GM12865 (cell line): ENCODE measurements around the gene GNB1.

Source experiments
- DNase-seq: peaks from one replicate; pipeline ENCODE4 v3.0.0; 2010; ENCODE audit warnings: low read depth
- H3K4me3 ChIP-seq: 2 replicates; pipeline ENCODE4 v1.5.1; 2011; ENCODE audit warnings: mild to moderate bottlenecking, low read depth, low read length, control low read depth
- TF ChIP-seq, protein P1 (sequence below): IDR thresholded peaks from 2 replicates; pipeline ENCODE4 v1.5.1; 2011; ENCODE audit warnings: low read length, control low read depth, low read depth, inconsistent platforms; ENCODE audit not compliant: insufficient read depth; ENCODE audit errors: missing control alignments

The GNB1 gene

DNA sequence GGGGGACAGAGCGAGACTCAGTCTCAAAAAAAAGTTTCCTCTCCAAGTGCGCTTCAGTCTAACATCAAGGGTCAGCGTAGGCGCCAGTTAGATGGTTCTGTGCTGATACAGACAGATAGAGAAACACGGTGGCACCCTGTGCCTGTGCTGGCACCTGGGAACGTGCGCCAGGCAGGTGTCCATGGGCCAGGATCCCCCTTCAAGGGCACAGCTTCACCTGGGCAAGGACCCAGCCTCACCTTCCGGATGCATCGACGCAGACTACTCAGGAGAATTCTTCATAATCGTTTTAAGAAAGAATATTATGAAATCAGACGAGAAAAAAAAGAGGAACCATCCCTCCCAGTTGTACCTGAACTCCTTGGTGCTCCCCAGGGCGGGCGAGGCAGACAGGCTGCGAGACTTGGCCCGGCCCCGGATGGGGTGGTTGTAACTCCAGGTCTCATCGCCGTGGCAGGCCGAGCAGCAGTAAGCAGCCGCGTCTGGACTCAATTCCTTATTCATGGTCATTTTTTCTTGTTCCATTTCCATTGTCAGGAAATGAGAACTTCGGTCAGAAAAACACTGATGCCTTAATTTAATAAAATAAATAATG is 125.9 kb downstream of the GNB1 start:
- no peak for DNase-seq
- H3K4me3 ChIP-seq: no peak overlapping the region
- TF ChIP-seq, protein P1, sequence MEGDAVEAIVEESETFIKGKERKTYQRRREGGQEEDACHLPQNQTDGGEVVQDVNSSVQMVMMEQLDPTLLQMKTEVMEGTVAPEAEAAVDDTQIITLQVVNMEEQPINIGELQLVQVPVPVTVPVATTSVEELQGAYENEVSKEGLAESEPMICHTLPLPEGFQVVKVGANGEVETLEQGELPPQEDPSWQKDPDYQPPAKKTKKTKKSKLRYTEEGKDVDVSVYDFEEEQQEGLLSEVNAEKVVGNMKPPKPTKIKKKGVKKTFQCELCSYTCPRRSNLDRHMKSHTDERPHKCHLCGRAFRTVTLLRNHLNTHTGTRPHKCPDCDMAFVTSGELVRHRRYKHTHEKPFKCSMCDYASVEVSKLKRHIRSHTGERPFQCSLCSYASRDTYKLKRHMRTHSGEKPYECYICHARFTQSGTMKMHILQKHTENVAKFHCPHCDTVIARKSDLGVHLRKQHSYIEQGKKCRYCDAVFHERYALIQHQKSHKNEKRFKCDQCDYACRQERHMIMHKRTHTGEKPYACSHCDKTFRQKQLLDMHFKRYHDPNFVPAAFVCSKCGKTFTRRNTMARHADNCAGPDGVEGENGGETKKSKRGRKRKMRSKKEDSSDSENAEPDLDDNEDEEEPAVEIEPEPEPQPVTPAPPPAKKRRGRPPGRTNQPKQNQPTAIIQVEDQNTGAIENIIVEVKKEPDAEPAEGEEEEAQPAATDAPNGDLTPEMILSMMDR: no peak

DNA sequence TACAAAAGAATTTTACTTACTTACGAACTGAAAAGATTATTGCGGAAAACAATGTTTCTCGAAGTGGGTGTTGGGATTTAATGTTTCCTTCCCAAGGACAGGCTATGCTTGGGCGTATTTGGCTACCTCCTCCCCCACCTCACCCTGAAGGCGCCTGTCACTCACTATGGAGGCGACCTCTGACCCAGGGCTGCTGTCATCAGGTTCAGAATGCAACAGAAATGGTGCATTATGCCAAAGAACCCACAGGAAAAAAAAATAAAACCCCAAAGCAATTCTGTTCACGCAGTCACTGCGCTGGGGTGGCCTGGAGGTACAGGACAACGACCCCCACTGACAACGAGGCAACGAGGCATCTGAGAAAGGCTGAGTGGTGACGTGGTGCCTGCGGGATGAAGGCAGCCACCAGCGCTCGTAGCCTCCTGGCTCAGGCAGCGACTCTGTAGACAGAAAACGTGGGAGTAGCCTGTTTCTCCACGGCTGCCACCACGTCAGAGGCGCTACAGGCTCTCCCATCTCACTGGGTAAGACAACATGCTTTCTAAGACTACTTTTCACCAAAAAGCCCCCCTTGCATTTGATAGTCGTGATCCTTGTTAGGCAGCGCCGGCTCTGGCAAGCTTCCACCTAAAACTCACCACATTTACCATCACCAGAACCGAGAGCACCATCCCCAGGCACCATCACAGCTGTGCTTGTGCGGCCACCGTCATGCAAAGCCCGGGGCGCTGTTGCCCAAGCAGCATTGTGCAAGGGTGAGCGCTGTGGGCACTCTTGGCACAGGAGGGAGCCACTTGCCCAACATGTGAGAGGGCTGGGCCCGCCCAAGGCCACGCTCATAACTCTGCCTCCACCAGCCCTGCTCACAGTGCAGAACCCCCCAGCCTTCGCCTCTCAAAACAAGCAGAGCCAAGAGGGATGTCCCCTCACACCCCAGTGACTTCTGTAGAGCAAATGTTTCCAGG is 126.9 kb downstream of the GNB1 start:
- TF ChIP-seq, protein P1: no peak
- H3K4me3 ChIP-seq: no peak overlapping the region
- DNase-seq: no peak

DNA sequence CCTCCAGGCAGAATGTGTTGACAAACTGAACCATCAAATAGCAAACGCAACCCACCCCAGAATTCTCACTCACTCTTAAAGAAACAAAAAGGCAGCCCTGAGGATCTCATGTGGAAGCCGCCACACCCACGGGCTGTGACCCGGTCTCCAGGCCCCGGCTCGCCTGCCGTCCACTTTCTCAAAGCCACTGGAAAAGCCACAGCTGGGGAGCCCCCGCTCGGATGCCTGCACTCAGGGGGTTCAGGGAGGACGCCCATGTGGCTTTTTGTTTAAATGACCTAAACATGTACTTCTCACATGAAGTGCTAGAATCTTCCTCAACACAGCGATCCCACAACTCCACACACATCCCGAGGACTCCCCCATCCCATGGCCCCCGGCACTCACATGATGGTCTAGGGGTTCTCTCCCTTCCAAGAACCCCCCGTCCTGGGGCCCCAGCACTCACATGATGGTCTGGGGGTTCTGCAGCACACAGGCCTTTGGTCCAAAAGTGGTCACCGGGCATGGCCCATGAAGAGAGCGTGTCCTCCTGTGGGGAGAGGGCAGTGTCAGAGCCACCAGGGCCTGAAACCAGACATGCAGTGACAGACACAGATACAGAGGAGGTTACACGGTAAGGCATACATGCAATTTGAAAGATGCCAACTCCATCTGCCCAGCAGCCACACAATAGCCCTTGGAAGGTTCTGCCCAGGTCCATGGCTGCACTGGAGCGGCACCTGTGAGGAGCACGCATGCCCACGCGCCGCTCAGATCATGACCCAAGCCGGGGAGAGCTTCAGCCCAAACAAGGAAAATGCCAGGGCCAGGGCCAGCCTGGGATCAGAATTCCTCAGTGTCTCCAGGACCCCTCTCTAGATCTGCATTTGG is 129.1 kb downstream of the GNB1 start:
- DNase-seq: no peak
- TF ChIP-seq, protein P1: no peak
- no peak overlapping the region for H3K4me3 ChIP-seq

DNA sequence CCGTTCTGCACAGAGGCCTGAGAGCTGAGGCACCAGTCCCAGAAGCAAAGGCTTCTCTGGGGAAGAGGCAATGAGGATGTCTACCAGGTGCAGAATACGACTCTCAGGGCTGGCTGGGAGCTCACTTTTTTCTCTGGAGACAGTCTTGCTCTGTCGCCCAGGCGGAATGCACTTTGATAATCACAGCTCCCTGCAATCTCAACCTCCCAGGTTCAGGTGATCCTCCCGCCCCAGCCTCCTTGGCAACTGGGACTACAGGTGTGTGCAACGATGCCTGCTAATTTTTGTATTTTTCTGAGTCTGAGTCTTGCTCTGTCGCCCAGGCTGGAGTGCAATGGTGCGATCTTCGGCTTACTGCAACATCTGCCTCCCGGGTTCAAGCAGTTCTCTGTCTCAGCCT is 130.2 kb downstream of the GNB1 start:
- H3K4me3 ChIP-seq: no peak overlapping the region
- DNase-seq: no peak
- TF ChIP-seq, protein P1: no peak

DNA sequence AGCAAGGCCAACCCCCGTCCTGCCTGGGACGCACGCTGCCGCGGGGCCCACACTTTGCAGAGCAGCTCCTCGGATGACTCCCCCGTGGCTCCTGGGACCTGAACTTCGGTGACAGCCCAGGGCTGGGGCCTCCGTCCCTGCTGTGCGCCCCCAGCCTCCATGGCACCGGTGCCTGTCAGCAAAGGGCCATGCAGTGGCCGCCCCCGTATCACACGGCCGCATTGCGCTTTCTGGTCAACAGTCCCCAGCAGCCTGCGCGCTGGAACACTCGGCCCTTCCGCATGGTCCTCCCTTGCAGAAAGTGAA is 130.6 kb downstream of the GNB1 start:
- no peak for DNase-seq
- no peak overlapping the region for H3K4me3 ChIP-seq
- TF ChIP-seq, protein P1: no peak

DNA sequence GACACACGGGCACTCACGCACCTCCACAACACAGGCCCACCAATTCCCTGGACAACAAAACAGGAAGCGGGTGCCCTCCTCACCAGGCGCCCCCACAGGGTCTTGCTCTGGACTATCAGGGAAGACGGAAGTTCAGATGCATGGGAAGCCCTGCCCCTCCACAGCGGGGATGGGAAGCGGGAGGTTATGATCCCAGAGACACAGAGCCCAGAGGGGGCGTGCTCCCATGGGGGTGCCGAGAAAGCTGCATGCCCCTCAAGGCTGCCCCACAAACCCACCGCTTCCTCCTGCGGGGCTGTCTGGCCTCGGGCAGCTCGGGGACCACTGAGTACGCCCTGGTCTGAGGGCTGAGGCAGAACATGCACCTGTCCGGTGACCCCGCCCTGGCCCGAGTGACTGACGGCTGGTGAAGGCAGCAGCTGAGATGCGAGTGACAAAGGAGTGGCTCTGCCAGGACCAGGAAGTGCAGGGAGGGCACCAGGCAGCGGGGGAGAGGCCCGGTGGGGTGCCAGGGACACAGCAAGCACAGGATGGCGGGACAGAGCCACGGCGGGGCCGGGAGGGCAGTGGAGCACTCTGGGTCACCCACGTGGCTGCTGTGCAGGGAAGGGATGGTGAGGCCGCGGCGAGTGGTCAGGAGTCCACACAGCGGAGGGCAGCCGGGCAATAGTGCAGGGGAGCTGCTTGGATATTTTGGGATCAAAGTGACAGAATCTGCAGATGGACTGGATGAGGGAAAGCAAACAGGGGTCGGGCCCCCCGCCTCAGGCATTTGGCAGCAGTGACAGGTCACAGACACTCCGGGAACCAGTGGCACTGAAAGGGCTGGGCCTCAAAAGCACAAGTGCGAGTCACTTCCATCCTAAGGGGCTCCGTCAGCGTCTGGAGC is 131.2 kb downstream of the GNB1 start:
- no peak for DNase-seq
- no peak overlapping the region for H3K4me3 ChIP-seq
- TF ChIP-seq, protein P1: no peak
